ENCODE measurements around the gene CCDC187.

DNA sequence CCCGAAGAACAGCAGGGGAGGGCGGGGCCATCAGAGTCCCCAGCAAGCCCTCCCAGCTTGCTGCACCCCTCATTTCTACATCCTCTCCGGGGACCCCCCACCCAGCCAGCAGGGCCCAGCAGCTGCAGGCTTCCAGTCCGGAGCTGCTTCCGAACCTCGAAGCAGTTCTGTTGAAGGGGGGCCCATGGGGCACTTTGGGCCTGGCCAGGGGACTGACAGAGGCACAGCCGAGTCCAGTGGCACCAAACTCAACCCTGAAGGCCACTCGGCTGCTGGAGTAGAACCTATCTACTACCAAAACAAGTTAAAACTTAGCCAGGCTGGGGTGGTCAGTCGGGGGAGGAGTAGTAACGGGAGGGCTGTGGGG lies 8.1 kb upstream of the CCDC187 start:
- TF ChIP-seq POLR2AphosphoS5 (IDR thresholded peaks at IDR 0.05), result no peak
- TF ChIP-seq, protein P1, sequence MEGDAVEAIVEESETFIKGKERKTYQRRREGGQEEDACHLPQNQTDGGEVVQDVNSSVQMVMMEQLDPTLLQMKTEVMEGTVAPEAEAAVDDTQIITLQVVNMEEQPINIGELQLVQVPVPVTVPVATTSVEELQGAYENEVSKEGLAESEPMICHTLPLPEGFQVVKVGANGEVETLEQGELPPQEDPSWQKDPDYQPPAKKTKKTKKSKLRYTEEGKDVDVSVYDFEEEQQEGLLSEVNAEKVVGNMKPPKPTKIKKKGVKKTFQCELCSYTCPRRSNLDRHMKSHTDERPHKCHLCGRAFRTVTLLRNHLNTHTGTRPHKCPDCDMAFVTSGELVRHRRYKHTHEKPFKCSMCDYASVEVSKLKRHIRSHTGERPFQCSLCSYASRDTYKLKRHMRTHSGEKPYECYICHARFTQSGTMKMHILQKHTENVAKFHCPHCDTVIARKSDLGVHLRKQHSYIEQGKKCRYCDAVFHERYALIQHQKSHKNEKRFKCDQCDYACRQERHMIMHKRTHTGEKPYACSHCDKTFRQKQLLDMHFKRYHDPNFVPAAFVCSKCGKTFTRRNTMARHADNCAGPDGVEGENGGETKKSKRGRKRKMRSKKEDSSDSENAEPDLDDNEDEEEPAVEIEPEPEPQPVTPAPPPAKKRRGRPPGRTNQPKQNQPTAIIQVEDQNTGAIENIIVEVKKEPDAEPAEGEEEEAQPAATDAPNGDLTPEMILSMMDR (IDR thresholded peaks at IDR 0.05; ENCODE audit: poor library complexity, severe bottlenecking), result no peak
- no peak for TF ChIP-seq TAF1 (IDR thresholded peaks at IDR 0.05; ENCODE audit: low read depth)
- TF ChIP-seq EP300 (conservative IDR thresholded peaks at IDR 0.05; ENCODE audit: poor library complexity, severe bottlenecking), result no peak
- TF ChIP-seq RAD21 (conservative IDR thresholded peaks at IDR 0.05), result no peak
- TF ChIP-seq EZH2 (IDR thresholded peaks at IDR 0.05; ENCODE audit: borderline replicate concordance, insufficient read depth, low read length, poor library complexity, severe bottlenecking), result no peak
- no peak for TF ChIP-seq SMC3 (conservative IDR thresholded peaks at IDR 0.05; ENCODE audit: poor library complexity)
- TF ChIP-seq, protein P2, sequence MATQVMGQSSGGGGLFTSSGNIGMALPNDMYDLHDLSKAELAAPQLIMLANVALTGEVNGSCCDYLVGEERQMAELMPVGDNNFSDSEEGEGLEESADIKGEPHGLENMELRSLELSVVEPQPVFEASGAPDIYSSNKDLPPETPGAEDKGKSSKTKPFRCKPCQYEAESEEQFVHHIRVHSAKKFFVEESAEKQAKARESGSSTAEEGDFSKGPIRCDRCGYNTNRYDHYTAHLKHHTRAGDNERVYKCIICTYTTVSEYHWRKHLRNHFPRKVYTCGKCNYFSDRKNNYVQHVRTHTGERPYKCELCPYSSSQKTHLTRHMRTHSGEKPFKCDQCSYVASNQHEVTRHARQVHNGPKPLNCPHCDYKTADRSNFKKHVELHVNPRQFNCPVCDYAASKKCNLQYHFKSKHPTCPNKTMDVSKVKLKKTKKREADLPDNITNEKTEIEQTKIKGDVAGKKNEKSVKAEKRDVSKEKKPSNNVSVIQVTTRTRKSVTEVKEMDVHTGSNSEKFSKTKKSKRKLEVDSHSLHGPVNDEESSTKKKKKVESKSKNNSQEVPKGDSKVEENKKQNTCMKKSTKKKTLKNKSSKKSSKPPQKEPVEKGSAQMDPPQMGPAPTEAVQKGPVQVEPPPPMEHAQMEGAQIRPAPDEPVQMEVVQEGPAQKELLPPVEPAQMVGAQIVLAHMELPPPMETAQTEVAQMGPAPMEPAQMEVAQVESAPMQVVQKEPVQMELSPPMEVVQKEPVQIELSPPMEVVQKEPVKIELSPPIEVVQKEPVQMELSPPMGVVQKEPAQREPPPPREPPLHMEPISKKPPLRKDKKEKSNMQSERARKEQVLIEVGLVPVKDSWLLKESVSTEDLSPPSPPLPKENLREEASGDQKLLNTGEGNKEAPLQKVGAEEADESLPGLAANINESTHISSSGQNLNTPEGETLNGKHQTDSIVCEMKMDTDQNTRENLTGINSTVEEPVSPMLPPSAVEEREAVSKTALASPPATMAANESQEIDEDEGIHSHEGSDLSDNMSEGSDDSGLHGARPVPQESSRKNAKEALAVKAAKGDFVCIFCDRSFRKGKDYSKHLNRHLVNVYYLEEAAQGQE (IDR thresholded peaks at IDR 0.05; ENCODE audit: borderline replicate concordance), result no peak
- TF ChIP-seq MXI1 (conservative IDR thresholded peaks at IDR 0.05; ENCODE audit: poor library complexity, severe bottlenecking), result no peak

Data from neural cell (in vitro differentiated cells).